Esophagus muscularis mucosa (tissue), 4 donors: ENCODE data around the gene PHACTR1. TPM values are rescaled to one million over a fixed set of nuclear protein-coding genes. Genes with fewer than 3 reads are reported as not detected.

Experiments
- DNase-seq: peaks from one replicate; pipeline ENCODE4 v3.0.0-alpha.2; 2017; ENCODE audit errors: extremely low spot score
- H3K27ac ChIP-seq, 4 donors: fragments of 200-600 bp; sonication (generic); replicated peaks in 1 of 4; 1 replicate in 3 of 4; 2 replicates in 1 of 4; pipeline ENCODE4 v1.5.1; 2016 to 2019; ENCODE audit warnings: mild to moderate bottlenecking in 1 of 4
- H3K27me3 ChIP-seq, 4 donors: fragments of 200-600 bp; sonication (generic); one replicate each; pipeline versions ENCODE4 v1.5.1 to v1.6.0; 2016 to 2019
- H3K36me3 ChIP-seq, 4 donors: fragments of 200-600 bp; sonication (generic); one replicate each; pipeline ENCODE4 v1.5.1; 2016 to 2019
- H3K4me1 ChIP-seq, 4 donors: fragments of 200-600 bp; sonication (generic); one replicate each; pipeline ENCODE4 v1.5.1; 2016 to 2019
- H3K4me3 ChIP-seq, 4 donors: fragments of 200-600 bp; sonication (generic); 1 replicate in 2 of 4; 2 replicates in 2 of 4; pipeline ENCODE4 v1.5.1; 2016 to 2019; ENCODE audit warnings: mild to moderate bottlenecking in 4 of 4, moderate library complexity in 1 of 4
- H3K9me3 ChIP-seq, 4 donors: fragments of 200-600 bp; sonication (generic); 1 replicate in 3 of 4; 2 replicates in 1 of 4; pipeline ENCODE4 v1.5.1; 2016 to 2019
- CTCF ChIP-seq, 3 experiments: fragments of 200-600 bp in 2 of 3; fragments of 450-650 bp in 1 of 3; sonication (generic) in 2 of 3; IDR thresholded peaks; one replicate each; pipeline ENCODE4 v1.5.1; 2017 to 2019; ENCODE audit warnings: antibody characterized with exemption in 3 of 3, mild to moderate bottlenecking in 2 of 3, moderate library complexity in 1 of 3
- EP300 ChIP-seq: sonication (generic); formaldehyde crosslinking; IDR thresholded peaks from one replicate; pipeline ENCODE4 v1.6.1; 2017; ENCODE audit warnings: antibody characterized with exemption
- POLR2A ChIP-seq: fragments of 450-650 bp; IDR thresholded peaks from one replicate; pipeline ENCODE4 v1.6.1; 2017; ENCODE audit warnings: antibody characterized with exemption, moderate library complexity, mild to moderate bottlenecking, low read depth
- POLR2AphosphoS5 ChIP-seq, 2 donors: sonication (generic); formaldehyde crosslinking; IDR thresholded peaks; one replicate each; pipeline ENCODE4 v1.6.1; 2017; ENCODE audit warnings: antibody characterized with exemption in 2 of 2
- WGBS: methylation state at CpG from one replicate; pipeline ENCODE4 v1.1.5; 2018; 5-methylcytosine and 5-hydroxymethylcytosine counted together
- intact Hi-C: fragments of 100-400 bp; cut with DNase I; formaldehyde crosslinking; loops from one replicate; pipeline ENCODE4 v1.15.1; 2023
- total RNA-seq, 4 donors: library from RNA; depleted of rRNA; stranded (reverse); fragments of >200 nt; gene quantifications; one replicate each; pipeline versions ENCODE4 v1.1.0 to v1.2.1, GENCODE V29; 2016

PHACTR1 gene
- total RNA-seq, 4 donors from 2014 or later, result 0.83 to 4.2 (median 3.1) TPM

GRCh38 chr6:13277231-13277630 lies 560.7 kb downstream of the PHACTR1 start:
- WGBS, result 100% methylated on average over 2 of the region's 2 CpGs
- peaks cover 0 to 6% (median 0%) of the 10 kb centered on the region in 4 donors for H3K4me1 ChIP-seq
- no peaks in the 10 kb centered on the region for H3K27me3 ChIP-seq
- TF ChIP-seq POLR2A (no peak), EP300 (no peak), POLR2AphosphoS5 (IDR thresholded peaks at IDR 0.05) (no peak), CTCF (IDR thresholded peaks at IDR 0.05) (no peak)
- intact Hi-C loops, result no loop called here
- no peak overlapping the region for H3K4me3 ChIP-seq
- no peaks in the 10 kb centered on the region for H3K9me3 ChIP-seq
- peaks cover 0 to 51% (median 4%) of the 10 kb centered on the region in 4 donors for H3K36me3 ChIP-seq
- no peak overlapping the region for H3K27ac ChIP-seq
- no peak for DNase-seq

GRCh38 chr6:13278164-13278563 lies 561.6 kb downstream of the PHACTR1 start:
- H3K4me3 ChIP-seq, result no peak overlapping the region
- H3K9me3 ChIP-seq, result no peaks in the 10 kb centered on the region
- intact Hi-C loops, result no loop called here

GRCh38 chr6:13278991-13279390 lies 562.4 kb downstream of the PHACTR1 start:
- peaks cover 0 to 48% (median 4%) of the 10 kb centered on the region in 4 donors for H3K36me3 ChIP-seq
- intact Hi-C loops, result no loop called here

More at GRCh38 chr6:13278164-13278563, 561.6 kb downstream of the PHACTR1 start:
- no peak for TF ChIP-seq EP300
- no peak for TF ChIP-seq POLR2A
- no peak for TF ChIP-seq POLR2AphosphoS5 (IDR thresholded peaks at IDR 0.05)
- TF ChIP-seq CTCF (IDR thresholded peaks at IDR 0.05), result no peak
- no peak for DNase-seq
- 75% methylated on average over 3 of the region's 3 CpGs for WGBS
- Histone ChIP-seq H3K27me3 (no peaks in the 10 kb centered on the region), H3K27ac (no peak overlapping the region), H3K36me3 (peaks cover 0 to 48% (median 4%) of the 10 kb centered on the region in 4 donors), H3K4me1 (peaks cover 0 to 6% (median 0%) of the 10 kb centered on the region in 4 donors)

GRCh38 chr6:13280254-13280653 lies 563.7 kb downstream of the PHACTR1 start:
- intact Hi-C loops, result no loop called here
- no peak for DNase-seq
- TF ChIP-seq CTCF (IDR thresholded peaks at IDR 0.05) (no peak), POLR2AphosphoS5 (IDR thresholded peaks at IDR 0.05) (no peak), POLR2A (no peak), EP300 (no peak)
- Histone ChIP-seq H3K9me3 (no peaks in the 10 kb centered on the region), H3K36me3 (peaks cover 0 to 58% (median 4%) of the 10 kb centered on the region in 4 donors), H3K27me3 (no peaks in the 10 kb centered on the region), H3K4me1 (peaks cover 0 to 6% (median 0%) of the 10 kb centered on the region in 4 donors), H3K27ac (no peak overlapping the region), H3K4me3 (no peak overlapping the region)
- 66% methylated on average over 4 of the region's 4 CpGs for WGBS

More at GRCh38 chr6:13278991-13279390, 562.4 kb downstream of the PHACTR1 start:
- no peaks in the 10 kb centered on the region for H3K27me3 ChIP-seq
- no peak overlapping the region for H3K27ac ChIP-seq
- H3K4me1 ChIP-seq, result peaks cover 0 to 6% (median 0%) of the 10 kb centered on the region in 4 donors
- H3K9me3 ChIP-seq, result no peaks in the 10 kb centered on the region
- WGBS, result 37% methylated on average over 4 of the region's 4 CpGs
- H3K4me3 ChIP-seq, result no peak overlapping the region
- DNase-seq, result no peak
- TF ChIP-seq EP300 (no peak), POLR2A (no peak), CTCF (IDR thresholded peaks at IDR 0.05) (no peak), POLR2AphosphoS5 (IDR thresholded peaks at IDR 0.05) (no peak)

GRCh38 chr6:13281686-13282085 lies 565.1 kb downstream of the PHACTR1 start:
- H3K36me3 ChIP-seq, result peaks cover under 1 to 72% (median 6%) of the 10 kb centered on the region in 4 donors
- no peaks in the 10 kb centered on the region for H3K27me3 ChIP-seq
- peaks cover 0 to 6% (median 4%) of the 10 kb centered on the region in 4 donors for H3K9me3 ChIP-seq
- peaks cover 0 to 6% (median 0%) of the 10 kb centered on the region in 4 donors for H3K4me1 ChIP-seq
- H3K27ac ChIP-seq, result no peak overlapping the region
- DNase-seq, result no peak
- no peak for TF ChIP-seq CTCF (IDR thresholded peaks at IDR 0.05)
- TF ChIP-seq EP300, result no peak
- no peak for TF ChIP-seq POLR2AphosphoS5 (IDR thresholded peaks at IDR 0.05)
- TF ChIP-seq POLR2A, result no peak
- H3K4me3 ChIP-seq, result no peak overlapping the region
- 90% methylated on average over 7 of the region's 9 CpGs for WGBS
- intact Hi-C loops, result no loop called here
